Measurements from ENCODE around the gene SSH2.
A peak's percentile ranks its signal among the peaks of the same experiment; 100 is the strongest.
"Not testable (repeated sequence)": the region's sequence is repeated elsewhere in the genome, so short reads cannot be mapped to it uniquely, and the experiment has no call there.

SSH2 gene

DNA sequence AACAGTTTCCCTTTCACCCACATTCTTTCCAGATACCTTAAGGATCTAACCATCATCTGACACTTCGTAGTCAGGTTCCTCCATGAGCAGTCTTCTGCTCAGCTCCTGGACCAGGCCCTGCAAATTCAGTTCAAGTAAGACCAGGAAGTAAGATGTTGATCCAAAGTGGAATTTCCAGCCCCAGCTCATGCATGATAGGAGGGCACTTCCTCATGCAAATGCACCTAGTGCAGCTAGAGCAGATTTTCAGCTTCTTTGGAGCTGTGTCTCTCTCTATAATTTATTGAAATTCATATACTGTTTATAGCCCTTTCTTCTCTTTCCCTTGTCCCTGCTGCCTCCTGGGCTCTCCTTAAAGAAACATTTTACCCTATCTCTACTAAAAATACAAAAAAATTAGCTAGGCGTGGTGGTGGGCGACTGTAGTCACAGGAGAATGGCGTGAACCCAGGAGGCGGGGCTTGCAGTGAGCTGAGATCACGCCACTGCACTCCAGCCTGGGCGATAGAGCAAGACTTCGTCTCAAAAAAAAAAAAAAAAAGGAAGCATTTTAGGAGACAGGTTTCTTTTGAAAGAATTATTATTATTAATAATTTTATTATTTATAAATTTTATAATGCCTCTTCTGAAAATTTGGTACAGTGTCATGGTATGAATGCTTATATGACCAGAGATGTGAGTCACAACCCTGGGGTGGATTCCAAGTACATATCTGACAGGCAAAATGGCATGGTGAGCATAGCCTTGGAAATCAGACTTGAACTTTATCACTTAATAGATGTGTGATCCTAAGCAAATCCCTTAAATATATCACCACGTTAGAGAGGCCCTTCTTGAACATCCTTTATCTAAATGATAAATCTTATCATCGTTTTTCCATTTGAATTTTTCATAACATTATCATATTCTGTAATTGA lies 94.3 kb downstream of the SSH2 start:
- no peak for FAIRE-seq

DNA sequence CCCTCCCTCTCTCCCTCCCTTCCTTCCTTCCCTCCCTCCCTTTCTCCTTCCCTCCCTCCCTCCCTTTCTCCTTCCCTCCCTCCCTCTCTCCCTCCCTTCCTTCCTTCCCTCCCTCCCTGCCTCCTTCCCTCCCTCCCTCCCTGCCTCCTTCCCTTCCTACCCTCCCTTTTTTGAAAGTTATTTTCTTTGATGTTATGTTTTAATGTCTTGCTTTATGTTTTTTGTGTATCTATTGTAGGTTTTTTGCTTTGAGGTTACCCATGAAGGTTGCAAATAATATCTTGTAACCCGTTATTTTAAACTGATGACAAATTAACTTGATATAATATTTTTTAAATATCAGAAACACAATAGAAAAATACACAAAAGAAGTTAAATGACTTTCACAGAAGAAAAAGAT lies 96.2 kb downstream of the SSH2 start:
- FAIRE-seq = no peak

DNA sequence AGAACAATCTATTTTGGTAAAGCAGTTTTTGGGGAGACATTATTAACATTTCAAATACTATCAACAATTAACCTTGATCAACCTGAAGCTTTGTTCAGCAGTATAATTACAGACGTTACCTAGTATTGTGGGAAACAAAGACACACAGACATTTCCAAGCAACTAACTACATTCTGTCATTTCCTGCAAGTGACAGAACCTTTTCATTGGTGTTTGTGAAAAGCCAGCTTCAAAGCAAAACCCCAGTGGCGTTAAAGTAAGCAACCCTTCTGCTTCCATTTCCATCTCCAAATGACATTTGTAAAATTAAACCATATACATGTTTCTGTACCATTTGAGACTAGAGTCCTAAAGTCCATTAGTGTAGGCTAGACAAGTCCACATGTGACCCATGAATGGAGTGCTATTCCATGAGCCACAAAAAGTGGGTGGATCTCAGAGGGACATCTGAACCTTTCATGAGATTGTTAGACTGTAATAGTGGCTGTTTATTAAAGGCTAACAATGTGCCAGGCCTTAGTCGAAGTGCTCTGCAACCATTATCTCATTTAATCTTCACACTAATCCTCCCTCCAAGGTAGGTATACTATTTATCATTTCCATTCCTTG lies 101.2 kb downstream of the SSH2 start:
- FAIRE-seq = no peak

DNA sequence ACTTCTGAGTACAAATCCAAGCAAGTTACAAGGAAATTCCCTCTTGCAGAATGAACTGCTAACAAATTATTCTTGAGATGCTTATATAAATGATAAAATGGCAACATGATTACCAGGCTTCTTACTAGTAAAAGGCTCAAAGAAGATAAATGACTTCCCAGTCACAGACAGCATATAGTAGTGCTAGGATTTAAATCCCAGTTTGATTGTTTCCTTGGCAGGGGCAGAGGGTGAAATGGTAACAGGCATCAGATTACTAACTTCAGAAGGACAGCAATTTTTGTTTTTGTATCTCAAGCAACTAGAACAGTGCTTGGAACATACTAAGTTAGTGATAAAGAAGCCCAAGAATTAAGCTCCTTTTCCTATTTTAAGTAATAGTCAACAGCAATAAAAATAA lies 102.8 kb downstream of the SSH2 start:
- no peak for FAIRE-seq

DNA sequence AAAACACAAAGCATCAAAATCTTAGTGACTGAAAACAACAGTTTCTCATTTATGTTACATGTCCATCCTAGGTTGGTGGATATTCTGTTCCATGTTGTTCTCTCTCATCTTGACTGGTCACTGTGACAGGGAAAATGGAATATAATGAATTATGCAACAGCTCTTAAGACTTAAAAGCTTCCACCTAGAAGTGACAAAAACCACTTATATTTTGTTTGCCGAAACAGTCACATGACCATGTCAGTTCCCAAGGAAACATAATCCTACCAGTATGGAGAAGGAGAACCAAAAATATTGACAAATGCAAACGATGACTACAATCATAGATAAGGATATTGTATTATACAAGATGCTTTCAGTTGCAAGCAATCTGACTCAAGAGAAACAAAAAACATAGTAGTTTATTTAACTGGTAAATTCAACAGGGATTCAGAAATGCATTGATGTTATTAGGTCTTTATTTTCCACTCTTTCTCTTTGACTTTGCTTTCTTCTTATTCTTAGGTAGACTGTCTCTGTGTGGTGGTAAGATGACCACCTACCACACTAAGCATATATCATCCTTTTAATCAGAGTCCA lies 103.8 kb downstream of the SSH2 start:
- no peak for FAIRE-seq

DNA sequence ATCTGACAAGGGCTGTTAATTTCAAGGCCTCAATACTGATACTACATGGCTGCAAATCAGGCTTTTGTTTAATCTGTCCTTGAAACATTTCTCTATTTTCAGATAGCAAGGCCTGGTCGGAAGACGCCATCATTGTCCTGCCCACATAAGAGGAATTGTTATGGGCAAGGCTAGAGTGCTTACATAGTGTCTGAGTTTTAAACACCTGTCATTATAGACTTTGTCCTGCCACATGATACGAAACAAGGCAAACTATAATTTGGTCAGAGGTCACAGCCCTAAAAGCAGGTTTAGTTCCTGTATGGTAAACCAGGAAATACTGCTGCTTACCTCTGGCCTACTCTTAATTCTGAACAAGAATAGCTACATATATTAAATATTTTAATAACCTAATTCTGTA lies 104.4 kb downstream of the SSH2 start:
- no peak for FAIRE-seq

DNA sequence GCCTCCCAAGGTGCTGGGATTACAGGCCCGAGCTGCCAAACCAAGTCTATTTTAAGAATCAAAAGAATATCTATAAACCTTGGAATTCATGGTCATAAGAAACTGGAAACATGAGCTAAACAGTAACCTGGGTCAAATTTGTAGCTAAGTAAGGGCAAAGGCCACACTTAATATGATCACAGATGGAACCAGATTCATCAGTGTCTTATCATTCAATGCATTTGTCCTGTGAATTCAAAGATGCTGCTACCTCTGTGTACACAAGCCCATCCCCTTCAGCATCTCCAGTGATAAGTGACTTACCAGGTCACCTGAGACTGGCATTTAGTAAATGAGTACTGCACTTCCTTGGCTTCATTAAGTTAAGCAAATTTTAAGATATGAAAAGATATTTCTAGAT lies 108.1 kb downstream of the SSH2 start:
- no peak for FAIRE-seq

DNA sequence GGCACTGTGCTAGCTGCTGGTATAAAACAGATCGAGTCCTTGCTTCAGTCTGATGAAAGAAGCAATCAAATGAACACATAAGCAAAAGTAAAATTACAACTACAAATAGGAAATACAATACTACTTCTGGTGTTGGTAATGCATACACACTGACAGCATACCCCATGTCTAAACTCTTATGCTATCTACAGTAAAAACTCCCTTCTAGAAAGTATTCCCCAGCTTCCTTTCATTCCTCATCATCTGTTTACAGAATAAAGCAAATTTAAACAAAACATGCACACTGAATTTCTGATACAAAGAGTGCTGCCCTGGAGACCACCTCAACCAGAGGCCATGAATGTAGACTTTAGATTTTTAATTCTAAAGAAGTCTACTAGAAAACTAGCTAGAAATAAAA lies 109.6 kb downstream of the SSH2 start:
- no peak for FAIRE-seq

DNA sequence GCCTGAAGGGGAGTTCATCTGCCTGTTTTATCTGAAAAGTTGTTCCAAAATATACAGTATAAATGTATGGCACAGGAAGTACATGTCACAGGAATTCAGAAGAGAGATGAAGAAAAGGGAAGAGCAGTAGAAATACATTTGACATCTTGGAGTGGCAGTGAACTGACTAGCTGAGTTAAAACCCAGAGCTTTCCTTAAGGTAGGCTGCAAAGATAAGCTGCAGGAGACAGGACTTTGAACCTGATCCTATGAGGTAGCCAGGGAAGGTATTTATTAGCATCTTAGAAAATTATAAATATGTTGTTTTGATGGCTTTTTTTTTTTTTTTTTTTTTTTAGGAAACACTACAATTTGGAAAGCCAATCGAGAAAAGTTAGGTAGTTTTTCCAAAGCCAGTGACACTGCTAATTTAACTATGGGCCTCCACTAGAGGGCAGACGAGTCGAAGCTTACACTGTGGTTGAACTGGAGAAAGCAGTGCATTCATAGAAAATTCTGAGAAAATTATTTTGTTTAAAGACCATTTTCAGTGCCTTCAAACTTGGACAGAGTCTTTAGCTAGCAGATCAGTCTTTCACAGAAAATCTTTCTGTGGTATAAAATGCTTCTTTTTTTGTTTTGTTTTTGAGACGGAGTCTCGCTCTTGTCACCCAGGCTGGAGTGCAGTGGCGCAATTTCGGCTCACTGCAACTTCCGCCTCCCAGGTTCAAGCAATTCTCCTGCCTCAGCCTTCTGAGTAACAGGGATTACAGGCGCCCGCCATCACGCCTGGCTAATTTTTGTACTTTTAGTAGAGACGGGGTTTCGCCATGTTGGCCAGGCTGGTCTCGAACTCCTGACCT lies 122.3 kb downstream of the SSH2 start:
- peak; percentile 98 for FAIRE-seq

DNA sequence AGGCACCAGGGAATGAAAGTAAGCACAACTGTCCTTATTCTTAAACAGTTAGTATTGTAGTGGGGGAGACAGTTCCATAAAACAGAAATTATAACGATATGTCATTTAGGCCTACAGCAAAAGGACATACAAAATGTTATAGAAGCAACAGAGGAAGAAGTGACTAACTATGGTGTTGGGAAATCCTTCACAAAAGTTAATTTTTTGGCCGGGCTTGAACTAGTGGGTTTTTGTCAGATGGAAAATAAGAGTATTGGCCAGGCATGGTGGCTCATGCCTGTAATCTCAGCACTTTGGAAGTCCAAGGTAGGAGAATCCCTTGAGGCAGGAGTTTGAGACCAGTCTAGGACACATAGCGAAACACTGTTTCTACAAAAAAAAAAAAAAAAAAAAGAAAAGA lies 127.8 kb downstream of the SSH2 start:
- no peak for FAIRE-seq

DNA sequence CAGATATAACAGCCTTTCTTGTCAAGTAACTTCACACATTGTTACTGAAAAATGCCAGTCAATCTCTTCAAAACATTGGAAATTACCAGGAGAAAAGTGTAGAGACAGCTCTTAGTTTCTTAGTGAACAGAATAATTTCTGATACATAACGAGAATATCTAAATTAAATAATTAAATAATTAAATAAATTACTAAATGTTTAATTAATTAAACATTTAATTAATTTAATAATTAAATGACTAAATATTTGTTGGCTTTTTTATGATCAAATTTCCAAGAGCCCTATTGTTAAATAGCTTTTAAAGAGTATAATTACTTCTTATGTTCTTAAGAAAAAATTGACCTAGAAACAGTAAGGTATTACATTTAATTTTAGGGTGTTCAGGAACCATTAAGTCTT lies 129.6 kb downstream of the SSH2 start:
- peak; percentile 80 for FAIRE-seq

DNA sequence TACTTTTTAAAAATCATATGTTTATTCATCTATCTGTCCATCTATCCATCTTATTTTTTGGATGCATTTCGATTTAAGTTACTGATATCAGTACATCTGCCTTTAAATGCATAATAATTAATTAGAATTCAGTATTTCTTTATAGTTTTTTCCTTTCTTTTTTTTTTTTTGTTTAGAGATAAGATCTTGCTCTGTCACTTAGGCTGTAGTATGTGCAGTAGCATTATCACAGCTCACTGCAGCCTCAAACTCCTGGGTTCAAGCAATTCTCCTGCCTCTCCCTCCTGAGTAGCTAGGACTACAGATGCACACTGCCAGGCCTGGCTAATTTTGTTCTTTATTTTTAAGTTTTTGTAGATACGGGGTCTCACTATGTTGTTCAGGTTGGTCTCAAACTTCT lies 133.4 kb downstream of the SSH2 start:
- FAIRE-seq = no peak

DNA sequence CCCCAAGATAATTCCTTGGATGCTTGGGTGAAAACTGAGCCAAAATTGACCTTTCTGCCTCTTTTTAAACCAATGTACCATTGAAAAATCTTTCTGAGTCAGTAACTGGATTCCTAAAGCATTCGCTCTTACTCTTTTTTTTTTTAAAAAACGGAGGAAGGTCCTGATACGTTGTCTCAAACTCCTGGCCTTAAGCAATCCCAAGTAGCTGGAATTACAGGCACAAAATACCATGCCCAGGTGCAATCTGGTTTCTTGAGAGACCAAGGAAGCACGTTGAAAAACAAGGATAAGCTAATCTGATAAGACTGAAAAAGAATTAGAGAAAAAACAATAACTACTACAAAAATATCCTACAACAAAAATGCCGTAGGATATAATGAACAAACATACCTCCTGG lies 136.5 kb downstream of the SSH2 start:
- FAIRE-seq = no peak

DNA sequence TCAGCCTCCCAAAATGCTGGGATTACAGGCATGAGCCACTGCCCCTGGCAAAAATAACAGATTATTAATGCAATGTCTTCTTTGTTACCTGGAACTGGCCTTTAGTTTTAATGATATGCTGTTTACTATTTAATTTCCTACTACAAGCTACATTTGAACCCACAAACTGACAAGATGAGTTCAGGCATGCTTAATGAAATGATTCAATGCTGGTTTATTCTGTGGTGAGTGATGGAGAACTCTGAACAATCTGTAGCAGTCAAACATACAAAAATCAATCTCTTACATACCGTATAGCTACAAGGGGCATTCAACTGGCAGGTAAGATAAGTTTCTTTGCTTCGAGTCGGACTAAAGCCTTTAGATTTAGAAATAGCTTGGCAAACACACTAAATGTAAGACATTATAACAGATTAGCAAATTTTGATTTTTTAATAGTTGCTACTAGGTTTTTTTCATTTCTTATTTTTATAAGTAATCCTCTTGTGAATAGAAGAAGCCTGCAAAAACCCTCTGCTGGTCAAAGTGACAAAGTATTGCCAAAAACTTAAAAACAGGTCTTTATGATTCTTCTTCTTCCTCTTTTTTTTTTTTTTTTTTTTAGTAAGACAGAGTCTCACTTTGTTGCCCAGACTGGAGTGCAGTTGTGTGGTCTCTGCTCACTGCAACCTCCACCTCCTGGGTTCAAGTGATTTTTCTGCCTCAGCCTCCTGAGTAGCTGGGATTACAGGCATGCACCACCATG lies 138.5 kb downstream of the SSH2 start:
- no peak for FAIRE-seq

DNA sequence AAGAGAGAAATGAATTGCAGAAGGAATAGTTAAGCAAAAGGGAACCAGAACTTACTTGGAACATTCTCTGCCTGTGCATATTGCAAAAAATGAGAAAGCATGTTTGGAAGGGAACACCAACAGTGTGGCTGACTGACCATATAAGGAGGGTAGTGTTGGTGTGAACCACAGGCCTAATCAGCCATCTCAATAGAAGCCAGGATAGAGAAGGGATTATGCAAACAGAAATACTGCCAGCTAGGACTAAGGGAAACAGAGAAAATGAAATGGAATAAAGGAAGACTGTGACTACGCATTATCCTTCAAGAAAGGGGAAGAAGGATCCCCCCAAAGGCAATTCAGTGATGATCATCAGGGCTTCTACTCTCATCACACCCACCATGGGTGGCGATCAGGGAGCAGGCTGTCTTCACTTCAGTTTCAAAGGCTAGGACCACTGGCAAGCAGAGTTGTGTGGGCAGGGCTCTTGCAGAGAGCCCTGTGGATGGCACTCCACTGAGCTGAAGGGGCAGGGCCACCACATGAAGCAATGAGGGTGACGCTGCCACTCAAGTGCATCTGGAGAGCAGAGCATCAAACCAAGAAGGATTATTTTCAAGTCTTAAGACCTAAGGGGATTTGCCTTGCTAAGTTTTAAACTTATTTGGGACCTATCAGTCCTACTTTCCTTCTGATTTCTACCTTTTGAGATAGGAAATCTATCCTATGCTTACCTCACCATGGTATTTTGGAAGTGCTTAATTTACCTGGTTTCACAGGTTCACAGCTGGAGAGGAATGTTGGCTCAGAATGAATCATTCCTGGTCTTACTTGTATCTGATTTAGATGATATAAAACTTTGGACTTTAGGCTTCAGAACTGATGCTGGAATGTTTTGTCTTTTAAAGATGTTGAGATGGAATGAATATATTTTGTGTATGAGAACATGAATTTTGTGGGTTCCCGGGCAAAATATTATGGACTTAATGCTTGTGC lies 140.5 kb downstream of the SSH2 start:
- no peak for FAIRE-seq

DNA sequence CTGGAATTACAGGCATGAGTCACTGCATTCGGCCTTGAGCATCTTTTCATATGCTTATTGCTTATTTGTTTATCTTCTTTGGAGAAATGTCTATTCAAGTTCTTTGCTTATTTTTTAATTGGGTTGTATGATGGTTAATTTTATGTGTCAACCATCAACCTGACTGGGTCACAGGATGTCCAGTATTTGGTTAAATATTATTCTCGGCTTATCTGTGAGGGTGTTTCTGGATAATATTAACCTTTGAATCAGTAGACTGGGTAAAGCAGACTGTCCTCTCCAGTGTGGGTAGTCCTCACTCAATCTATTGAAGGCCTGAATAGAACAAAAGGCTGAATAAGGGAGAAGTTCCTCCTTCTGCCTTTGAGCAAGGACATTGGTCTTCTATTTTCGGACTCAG lies 142.0 kb downstream of the SSH2 start:
- no peak for FAIRE-seq

DNA sequence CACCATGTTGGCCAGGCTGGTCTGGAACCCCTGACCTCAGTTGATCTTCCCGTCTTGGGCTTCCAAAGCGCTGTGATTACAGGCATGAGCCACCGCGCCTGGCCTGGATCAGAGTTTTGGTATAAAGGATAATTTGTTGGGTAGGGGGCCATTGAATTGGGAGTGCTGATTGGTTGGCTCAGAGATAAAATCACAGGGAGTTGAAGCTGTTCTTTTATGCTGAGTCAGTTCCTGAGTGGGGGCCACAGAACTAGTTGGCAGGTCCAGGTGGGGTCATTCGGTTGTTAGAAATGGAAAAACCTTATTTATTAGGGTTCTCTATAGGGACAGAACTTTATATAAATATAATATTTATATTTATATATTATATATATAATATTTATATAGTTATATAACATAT lies 147.1 kb downstream of the SSH2 start:
- FAIRE-seq = no peak

DNA sequence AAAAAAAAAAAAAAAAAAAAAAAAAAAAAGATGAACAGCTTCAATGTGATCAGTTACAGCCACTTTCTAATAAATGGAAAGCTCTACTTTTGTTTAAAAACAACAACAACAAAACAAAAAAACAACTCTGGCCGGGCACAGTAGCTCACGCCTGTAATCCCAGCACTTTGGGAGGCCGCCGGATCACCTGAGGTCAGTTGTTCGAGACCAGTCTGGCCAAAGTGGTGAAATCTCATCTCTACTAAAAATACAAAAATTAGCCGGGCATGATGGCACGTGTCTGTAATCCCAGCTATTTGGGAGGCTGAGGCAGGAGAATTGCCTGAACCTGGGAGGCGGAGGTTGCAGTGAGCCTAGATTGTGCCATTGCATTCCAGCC lies 150.2 kb downstream of the SSH2 start:
- FAIRE-seq = not testable (repeated sequence)

DNA sequence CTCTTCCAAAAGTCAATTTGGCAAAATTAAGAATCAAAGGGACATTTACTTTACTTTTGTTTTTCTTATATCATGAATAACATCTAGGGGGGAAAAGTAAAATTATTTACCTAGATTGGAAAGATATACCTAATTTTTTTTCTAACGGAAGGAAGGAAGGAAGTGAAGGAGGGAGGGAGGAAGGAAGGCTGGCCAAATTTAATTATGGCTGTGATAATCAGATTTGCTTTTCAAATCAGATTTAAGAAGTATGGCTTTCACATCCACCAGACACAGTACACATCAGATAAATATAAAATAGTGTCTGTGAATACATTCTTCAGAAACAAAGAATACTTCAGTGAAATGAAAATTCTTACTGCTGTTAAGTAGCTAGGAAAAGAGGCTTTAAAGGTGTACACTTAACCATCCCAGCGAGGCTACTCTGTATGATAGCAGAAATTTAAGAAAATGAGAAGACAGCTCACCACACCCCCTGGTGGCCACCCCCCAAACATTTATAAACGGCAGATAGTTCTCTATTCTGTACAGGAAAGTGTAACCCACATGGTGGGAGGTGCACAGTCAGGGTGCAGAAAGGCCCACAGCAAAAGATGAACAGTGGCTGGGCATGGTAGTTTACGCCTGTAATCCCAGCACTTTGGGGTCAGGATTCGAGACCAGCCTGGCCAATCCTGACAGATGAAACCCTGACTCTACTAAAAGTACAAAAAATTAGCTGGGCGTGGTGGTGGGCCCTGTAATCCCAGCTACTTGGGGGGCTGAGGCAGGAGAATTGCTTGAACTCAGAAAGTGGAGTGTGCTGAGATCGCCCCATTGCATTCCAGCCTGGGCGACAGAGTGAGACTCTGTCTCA lies 150.8 kb downstream of the SSH2 start:
- FAIRE-seq = peak; percentile 80

DNA sequence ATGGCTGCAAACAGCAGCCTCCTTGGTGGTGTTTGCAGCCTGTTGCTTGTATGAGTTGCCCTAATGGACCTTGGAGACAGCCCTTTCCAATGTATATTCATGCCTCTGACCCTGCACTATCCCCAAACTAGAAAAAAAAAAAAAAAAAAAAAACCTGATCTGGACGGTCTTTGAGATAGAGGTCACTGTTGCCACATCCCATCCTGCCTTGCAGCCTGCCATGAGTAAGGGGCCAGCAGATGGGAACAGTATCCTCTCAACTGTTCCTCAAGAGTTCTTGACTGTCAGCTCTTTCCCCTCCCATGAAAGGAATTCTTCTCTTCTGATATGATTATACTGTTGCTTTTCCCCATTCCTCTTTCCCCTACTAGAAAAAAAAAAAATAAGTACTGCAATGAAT lies 152.4 kb downstream of the SSH2 start:
- FAIRE-seq = no peak

Data from G401.6 (cell line).